ENCODE results near the gene ABR. TPM values are rescaled to one million over a fixed set of nuclear protein-coding genes. Genes with fewer than 3 reads are reported as not detected.
"Not testable (repeated sequence)": the region's sequence is repeated elsewhere in the genome, so short reads cannot be mapped to it uniquely, and the experiment has no call there.

Gene ABR
- total RNA-seq, 1 donor: 112 TPM

DNA sequence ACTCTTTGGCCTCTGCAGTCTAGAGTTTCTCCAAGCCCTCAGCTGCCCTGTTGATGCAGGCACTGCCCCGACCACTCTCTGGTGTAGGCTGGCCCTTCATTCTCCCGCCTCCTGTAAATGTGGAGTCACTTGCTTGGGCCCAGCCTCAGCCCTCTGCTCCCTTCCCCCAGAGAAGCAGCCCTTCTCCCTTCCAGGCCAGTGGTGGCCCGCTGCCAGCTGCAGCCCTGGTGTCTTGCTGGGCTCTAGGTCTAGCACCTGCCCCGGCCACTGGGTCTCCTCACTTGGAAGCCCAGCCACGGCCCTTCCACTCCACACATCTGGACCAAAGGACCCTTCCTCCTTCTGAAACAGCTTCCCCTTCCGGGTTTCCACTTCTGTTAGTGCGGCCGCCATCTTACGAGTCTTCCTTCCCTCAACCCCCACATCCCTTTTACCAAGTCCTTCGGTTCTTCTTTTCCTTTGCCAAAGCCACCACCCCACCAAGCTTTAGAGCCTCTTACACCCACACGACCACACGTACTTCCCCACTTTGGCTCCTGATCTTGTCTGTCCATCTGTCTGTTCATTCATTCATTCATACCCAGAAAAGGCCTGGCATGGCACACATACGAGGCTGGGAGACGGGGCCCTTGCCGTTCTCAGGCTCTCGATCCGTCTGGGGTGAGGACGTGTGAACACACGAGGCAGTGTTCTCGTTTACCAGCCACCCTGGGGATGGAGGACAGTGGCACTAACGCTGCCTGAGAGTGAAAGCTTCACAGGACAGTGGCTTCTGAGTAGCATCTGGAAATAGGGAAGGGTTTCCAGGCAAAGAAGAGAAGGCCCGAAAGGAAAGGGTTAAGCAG lies 68.0 kb downstream of the ABR start:
- no peak overlapping the region for H3K4me3 ChIP-seq (ENCODE audit: low read length)
- H3K9me3 ChIP-seq (ENCODE audit: low read depth, low read length): no peaks in the 10 kb centered on the region
- peaks cover 76% of the 10 kb centered on the region for H3K4me1 ChIP-seq (ENCODE audit: insufficient read depth, low read length)
- no peaks in the 10 kb centered on the region for H3K27me3 ChIP-seq (ENCODE audit: insufficient read depth, low read length)

- Histone ChIP-seq H3K9me3 (ENCODE audit: low read depth, low read length) (no peaks in the 10 kb centered on the region), H3K4me3 (ENCODE audit: low read length) (no peak overlapping the region), H3K4me1 (ENCODE audit: insufficient read depth, low read length) (peaks cover 81% of the 10 kb centered on the region), H3K27me3 (ENCODE audit: insufficient read depth, low read length) (no peaks in the 10 kb centered on the region)
These were observed 68.8 kb downstream of the ABR start for GRCh38 chr17:1110862-1111598.

- peaks cover 79% of the 10 kb centered on the region for H3K4me1 ChIP-seq (ENCODE audit: insufficient read depth, low read length)
- no peaks in the 10 kb centered on the region for H3K27me3 ChIP-seq (ENCODE audit: insufficient read depth, low read length)
- no peaks in the 10 kb centered on the region for H3K9me3 ChIP-seq (ENCODE audit: low read depth, low read length)
- no peak overlapping the region for H3K4me3 ChIP-seq (ENCODE audit: low read length)
These were observed 69.3 kb downstream of the ABR start for GRCh38 chr17:1110541-1110861.

DNA sequence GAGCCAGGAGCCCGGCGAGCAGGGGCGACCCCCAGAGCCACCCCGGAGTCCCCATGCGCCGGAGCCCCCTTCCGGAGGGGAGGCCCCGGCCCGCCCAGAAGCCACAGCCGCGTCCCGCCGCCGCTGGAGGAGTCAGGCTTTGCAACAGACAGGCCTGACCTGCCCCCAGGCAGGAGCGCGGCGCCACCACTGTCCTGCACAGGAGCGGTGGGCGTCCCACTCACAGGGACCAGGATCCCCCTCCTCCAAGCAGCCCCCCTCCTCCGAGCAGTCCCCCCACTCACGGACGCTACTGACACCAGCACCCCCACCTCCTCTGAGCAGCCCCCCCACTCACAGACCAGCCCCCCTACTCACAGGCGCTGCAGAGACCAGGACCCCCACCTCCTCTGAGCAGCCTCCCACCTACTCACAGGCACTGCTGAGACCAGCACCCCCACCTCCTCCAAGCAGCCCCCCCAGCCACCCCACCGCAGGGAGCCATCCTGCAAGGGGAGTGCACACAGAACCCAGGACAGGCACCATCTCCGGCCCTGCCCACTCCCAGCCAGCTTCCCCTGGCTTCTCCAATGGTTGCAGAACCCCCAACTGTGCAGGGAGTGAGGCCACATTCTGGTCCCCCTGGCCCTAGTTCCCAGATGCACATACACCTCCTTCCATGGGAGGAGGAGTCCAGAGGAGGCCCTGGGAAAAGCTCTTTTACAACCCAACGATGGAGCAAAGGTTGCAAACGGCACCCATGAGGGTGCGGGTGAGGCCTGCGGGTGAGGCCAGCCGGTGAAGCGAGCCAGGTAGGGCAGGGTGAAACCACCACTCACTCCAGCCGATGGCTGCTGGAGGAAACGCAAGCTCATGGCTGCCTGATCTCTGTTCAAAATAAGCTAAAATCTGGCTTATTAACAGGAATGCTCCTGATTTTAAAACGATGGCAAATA lies 69.9 kb downstream of the ABR start:
- H3K4me3 ChIP-seq (ENCODE audit: low read length): peak overlapping the region; percentile 65
- H3K4me1 ChIP-seq (ENCODE audit: insufficient read depth, low read length): peaks cover 73% of the 10 kb centered on the region
- no peaks in the 10 kb centered on the region for H3K9me3 ChIP-seq (ENCODE audit: low read depth, low read length)
- H3K27me3 ChIP-seq (ENCODE audit: insufficient read depth, low read length): no peaks in the 10 kb centered on the region

- H3K27me3 ChIP-seq (ENCODE audit: insufficient read depth, low read length): no peaks in the 10 kb centered on the region
- H3K4me3 ChIP-seq (ENCODE audit: low read length): peak overlapping the region; percentile 65
- peaks cover 65% of the 10 kb centered on the region for H3K4me1 ChIP-seq (ENCODE audit: insufficient read depth, low read length)
- no peaks in the 10 kb centered on the region for H3K9me3 ChIP-seq (ENCODE audit: low read depth, low read length)
These were observed 70.8 kb downstream of the ABR start for GRCh38 chr17:1108765-1109605.

DNA sequence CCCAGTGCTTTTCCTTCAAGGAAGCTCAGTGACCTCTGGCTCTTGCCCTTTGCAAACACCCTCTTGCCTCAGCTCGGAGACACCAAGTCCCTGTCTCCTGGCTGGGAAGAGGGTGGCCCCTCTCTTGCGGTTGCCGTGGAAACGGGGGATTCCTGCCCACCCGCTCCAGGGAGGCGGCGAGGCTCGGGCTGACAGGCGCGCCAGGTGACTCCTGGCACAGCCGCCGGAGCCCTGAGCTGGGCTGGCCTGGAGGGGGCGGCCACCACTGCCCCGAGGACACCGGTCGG lies 71.4 kb downstream of the ABR start:
- peak overlapping the region; percentile 65 for H3K4me3 ChIP-seq (ENCODE audit: low read length)
- H3K27me3 ChIP-seq (ENCODE audit: insufficient read depth, low read length): no peaks in the 10 kb centered on the region
- H3K9me3 ChIP-seq (ENCODE audit: low read depth, low read length): no peaks in the 10 kb centered on the region
- peaks cover 61% of the 10 kb centered on the region for H3K4me1 ChIP-seq (ENCODE audit: insufficient read depth, low read length)

GRCh38 chr17:1107777-1108477 lies 71.9 kb downstream of the ABR start:
- Histone ChIP-seq H3K4me1 (ENCODE audit: insufficient read depth, low read length) (peaks cover 57% of the 10 kb centered on the region), H3K4me3 (ENCODE audit: low read length) (peak overlapping the region; percentile 65), H3K9me3 (ENCODE audit: low read depth, low read length) (no peaks in the 10 kb centered on the region), H3K27me3 (ENCODE audit: insufficient read depth, low read length) (no peaks in the 10 kb centered on the region)

DNA sequence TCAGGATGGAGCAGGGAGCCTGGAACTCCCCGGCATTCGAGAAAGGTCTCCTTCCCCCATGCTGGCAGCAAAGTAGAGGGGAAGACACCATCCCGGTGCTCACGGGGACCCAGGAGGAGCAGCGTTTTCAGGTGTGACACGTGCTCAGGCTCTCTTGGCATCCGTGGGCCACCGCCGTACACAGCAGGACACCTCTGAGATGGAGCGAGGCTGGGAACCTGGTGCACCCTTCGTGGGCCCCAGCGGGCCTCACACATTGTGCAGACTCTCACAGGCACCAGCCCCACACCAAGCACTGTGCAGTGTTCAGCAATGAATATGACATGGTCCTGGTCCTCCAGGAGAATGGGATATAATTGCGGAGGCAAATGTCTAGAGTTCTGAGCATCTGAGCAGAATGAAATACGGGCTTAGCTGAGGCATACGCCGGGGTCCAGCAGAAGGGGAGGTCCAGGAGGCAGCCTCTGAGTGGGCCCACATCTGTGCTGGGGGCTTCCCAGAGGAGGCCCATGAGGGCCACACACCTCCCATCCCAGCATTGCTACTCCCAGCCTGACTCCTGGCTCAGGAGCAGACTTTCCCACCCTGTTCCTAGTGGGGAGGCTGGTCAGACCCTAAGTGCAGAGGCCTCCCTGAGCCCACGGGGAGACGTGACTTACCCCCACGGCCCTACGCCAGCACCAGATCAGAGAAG lies 72.6 kb downstream of the ABR start:
- H3K9me3 ChIP-seq (ENCODE audit: low read depth, low read length): no peaks in the 10 kb centered on the region
- no peak overlapping the region for H3K4me3 ChIP-seq (ENCODE audit: low read length)
- H3K27me3 ChIP-seq (ENCODE audit: insufficient read depth, low read length): no peaks in the 10 kb centered on the region
- H3K4me1 ChIP-seq (ENCODE audit: insufficient read depth, low read length): peaks cover 50% of the 10 kb centered on the region

- Histone ChIP-seq H3K9me3 (ENCODE audit: low read depth, low read length) (no peaks in the 10 kb centered on the region), H3K4me3 (ENCODE audit: low read length) (no peak overlapping the region), H3K27me3 (ENCODE audit: insufficient read depth, low read length) (no peaks in the 10 kb centered on the region), H3K4me1 (ENCODE audit: insufficient read depth, low read length) (peaks cover 23% of the 10 kb centered on the region)
These were observed 75.6 kb downstream of the ABR start for GRCh38 chr17:1104222-1104621.

GRCh38 chr17:1100382-1100781 lies 79.4 kb downstream of the ABR start:
- H3K27me3 ChIP-seq (ENCODE audit: insufficient read depth, low read length): no peaks in the 10 kb centered on the region
- no peaks in the 10 kb centered on the region for H3K9me3 ChIP-seq (ENCODE audit: low read depth, low read length)
- H3K4me3 ChIP-seq (ENCODE audit: low read length): no peak overlapping the region
- peaks cover 38% of the 10 kb centered on the region for H3K4me1 ChIP-seq (ENCODE audit: insufficient read depth, low read length)

GRCh38 chr17:1099242-1099641 lies 80.5 kb downstream of the ABR start:
- no peaks in the 10 kb centered on the region for H3K9me3 ChIP-seq (ENCODE audit: low read depth, low read length)
- no peak overlapping the region for H3K4me3 ChIP-seq (ENCODE audit: low read length)
- peaks cover 50% of the 10 kb centered on the region for H3K4me1 ChIP-seq (ENCODE audit: insufficient read depth, low read length)
- no peaks in the 10 kb centered on the region for H3K27me3 ChIP-seq (ENCODE audit: insufficient read depth, low read length)

DNA sequence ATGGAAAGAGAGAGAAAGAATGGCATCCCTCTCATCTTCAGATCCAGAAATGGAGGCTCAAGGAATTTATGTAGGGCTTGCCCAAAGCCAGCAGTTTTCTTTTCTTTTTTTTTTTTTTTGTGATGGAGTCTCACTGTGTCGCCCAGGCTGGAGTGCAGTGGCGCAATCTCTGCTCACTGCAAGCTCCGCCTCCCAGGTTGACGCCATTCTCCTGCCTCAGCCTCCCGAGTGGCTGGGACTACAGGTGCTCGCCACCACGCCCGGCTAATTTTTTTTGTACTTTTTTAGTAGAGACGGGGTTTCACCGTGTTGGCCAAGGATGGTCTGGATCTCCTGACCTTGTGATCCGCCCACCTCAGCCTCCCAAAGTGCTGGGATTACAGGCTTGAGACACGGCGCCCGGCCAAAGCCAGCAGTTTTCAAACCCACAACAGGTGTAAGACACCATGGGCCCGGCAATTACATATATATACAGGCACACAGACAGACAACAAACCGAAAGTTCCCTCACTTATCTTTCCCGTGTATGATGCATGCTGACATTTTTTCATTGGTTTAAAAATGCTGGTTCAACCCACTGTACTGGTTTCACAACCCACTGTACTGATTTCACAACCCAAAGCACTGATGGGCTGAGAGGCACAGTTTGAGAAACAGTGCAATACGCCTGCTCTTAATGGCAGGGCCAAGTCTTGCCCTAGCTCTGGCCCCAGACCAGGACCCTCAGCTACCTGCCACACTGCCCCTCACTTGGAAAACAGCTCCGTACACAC lies 81.6 kb downstream of the ABR start:
- not testable (repeated sequence) for H3K4me3 ChIP-seq (ENCODE audit: low read length); H3K9me3 ChIP-seq (ENCODE audit: low read depth, low read length); H3K27me3 ChIP-seq (ENCODE audit: insufficient read depth, low read length)
- peaks cover 51% of the 10 kb centered on the region for H3K4me1 ChIP-seq (ENCODE audit: insufficient read depth, low read length)

DNA sequence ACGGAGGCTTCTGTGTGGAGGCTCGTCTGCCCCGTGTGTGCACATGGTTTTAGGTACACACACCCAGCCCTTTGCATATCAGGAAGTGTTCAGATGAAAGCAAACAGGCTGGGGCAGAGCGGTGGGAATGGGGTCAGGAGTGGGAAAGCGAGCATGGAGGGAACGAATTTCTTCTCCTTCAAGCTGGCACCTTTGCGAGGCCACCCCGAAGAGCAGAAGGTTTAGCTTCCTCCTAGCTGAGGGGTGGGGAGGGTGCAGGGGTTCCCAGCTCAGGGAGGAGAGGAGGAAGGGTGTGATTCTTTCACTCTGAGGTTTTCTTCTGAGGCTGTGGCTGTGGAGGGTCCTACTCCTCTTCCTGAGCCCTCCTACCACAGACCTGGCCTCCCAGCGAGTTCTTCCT lies 83.6 kb downstream of the ABR start:
- H3K9me3 ChIP-seq (ENCODE audit: low read depth, low read length): no peaks in the 10 kb centered on the region
- H3K4me3 ChIP-seq (ENCODE audit: low read length): no peak overlapping the region
- peaks cover 51% of the 10 kb centered on the region for H3K4me1 ChIP-seq (ENCODE audit: insufficient read depth, low read length)
- H3K27me3 ChIP-seq (ENCODE audit: insufficient read depth, low read length): no peaks in the 10 kb centered on the region
